Measurements from ENCODE around the gene PHACTR4.
A peak's percentile ranks its signal among the peaks of the same experiment; 100 is the strongest.

GRCh38 chr1:28518000-28518744 lies 148.6 kb downstream of the PHACTR4 start:
- TF ChIP-seq CTCF (IDR thresholded peaks at IDR 0.05; ENCODE audit: insufficient read depth, low read length, poor library complexity, severe bottlenecking), result peak; percentile 95
- TF ChIP-seq EZH2phosphoT487 (conservative IDR thresholded peaks at IDR 0.05; ENCODE audit: low read length), result no peak

Measured in SU-DHL-6 (cell line).